HFF-Myc (cell line): ENCODE data around the gene MAPK12.

ENCODE experiments used
- DNase-seq: peaks from one replicate; pipeline ENCODE4 v3.0.0-alpha.2; 2011; ENCODE audit warnings: low read depth; ENCODE audit errors: extremely low read depth
- H3K4me3 ChIP-seq: replicated peaks from 2 replicates; pipeline ENCODE4 v1.5.1; 2011; ENCODE audit warnings: low read depth, mild to moderate bottlenecking, control low read depth, low read length
- TF ChIP-seq, protein P1 (sequence below): IDR thresholded peaks from 2 replicates; pipeline ENCODE4 v1.5.1; 2012; ENCODE audit warnings: mild to moderate bottlenecking, low read depth, low read length, control low read depth; ENCODE audit errors: missing control alignments

The MAPK12 gene

DNA sequence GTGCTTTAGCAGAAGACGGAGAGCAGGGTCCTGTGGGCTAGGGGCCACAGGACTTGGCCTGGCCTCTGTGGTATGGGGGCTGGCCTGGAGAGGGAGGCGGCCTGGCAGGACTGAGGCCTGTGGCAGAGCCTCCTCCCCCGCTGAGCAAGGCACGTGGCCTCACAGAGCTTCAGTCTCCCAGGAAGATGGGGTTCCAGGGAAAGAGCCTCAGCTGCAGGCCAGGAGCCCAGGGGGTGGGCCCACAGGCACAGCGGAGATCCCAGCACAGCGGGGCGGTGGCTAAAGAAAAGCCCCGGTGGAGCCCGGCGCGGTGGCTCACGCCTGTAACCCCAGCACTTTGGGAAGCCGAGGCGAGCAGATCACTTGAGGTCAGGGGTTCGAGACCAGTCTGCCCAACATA is 2.2 kb downstream of the MAPK12 start:
- TF ChIP-seq, protein P1, sequence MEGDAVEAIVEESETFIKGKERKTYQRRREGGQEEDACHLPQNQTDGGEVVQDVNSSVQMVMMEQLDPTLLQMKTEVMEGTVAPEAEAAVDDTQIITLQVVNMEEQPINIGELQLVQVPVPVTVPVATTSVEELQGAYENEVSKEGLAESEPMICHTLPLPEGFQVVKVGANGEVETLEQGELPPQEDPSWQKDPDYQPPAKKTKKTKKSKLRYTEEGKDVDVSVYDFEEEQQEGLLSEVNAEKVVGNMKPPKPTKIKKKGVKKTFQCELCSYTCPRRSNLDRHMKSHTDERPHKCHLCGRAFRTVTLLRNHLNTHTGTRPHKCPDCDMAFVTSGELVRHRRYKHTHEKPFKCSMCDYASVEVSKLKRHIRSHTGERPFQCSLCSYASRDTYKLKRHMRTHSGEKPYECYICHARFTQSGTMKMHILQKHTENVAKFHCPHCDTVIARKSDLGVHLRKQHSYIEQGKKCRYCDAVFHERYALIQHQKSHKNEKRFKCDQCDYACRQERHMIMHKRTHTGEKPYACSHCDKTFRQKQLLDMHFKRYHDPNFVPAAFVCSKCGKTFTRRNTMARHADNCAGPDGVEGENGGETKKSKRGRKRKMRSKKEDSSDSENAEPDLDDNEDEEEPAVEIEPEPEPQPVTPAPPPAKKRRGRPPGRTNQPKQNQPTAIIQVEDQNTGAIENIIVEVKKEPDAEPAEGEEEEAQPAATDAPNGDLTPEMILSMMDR, result no peak
- no peak overlapping the region; the same call in 1 of the 2 replicates for H3K4me3 ChIP-seq
- no peak for DNase-seq

DNA sequence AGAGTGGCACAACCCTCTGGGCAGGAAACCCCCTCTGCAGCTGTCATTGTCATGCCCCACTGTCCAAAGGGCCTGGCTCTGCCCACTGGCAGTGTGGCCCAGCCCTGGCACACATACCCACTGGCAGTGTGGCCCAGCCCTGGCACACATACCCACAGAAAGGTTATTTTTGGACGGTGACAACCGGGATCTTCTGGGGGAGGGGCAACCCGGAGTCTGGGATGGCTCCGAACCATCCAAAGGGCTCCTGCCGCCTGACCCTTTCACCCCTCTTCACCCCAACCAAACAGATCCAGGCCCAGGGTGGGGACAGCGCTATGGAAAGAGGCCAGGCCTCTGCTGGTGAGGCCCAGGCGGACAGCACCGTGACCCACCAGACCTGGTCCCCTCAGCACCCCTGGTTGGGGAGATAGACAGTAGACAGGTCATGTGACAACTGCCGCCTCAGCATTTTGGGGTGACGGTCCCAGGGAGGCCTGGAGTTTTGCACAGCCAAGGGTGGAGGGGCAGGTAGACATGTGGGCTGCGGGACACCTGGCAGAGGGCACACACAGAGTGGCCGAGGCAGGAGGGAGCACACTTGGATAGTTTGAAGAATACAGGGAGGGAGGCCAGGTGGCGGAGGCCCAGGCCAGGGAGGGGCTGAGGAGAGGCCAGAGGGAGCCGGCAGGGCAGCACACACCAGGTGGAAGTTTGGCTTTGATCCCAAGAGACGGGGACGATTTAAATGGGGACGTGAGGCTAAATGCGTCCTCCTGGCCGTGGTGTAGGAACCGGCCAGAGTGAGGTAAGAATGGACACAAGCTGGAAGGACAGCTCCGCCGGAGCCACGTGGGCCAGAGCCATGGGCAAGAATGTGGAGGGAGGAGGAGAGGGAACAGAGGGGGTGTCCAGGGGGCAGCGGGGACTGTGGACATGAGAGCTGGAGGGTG is 2.9 kb downstream of the MAPK12 start:
- no peak for DNase-seq
- TF ChIP-seq, protein P1, result no peak
- no peak overlapping the region for H3K4me3 ChIP-seq

GRCh38 chr22:50257451-50258360 is 3.8 kb downstream of the MAPK12 start:
- DNase-seq, result no peak
- TF ChIP-seq, protein P1, result no peak
- H3K4me3 ChIP-seq, result no peak overlapping the region

DNA sequence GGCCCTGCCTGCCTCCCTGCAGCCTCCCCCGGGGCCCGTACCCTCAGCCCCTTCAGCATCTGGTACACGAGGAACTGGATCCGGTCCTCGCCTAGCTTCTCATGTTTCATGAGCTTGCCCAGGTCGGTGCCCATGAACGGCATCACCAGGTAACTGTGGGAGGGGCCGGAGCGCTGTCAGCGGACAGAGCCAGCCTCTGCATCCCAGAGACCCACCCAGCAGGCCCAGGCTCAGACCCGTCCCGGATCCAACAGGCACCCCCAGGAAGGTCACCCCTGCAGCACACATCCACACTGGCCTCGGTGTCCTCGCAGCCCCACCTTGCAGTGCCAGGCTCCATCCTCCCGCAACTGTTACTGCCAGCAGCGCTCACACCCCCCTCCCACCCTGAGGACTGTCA is 4.4 kb downstream of the MAPK12 start:
- TF ChIP-seq, protein P1, result no peak
- DNase-seq, result no peak
- no peak overlapping the region for H3K4me3 ChIP-seq

GRCh38 chr22:50256258-50256862 is 5.1 kb downstream of the MAPK12 start:
- DNase-seq, result no peak
- no peak overlapping the region for H3K4me3 ChIP-seq
- TF ChIP-seq, protein P1, result no peak

GRCh38 chr22:50255607-50256006 is 5.9 kb downstream of the MAPK12 start:
- no peak for DNase-seq
- TF ChIP-seq, protein P1, result no peak

More at GRCh38 chr22:50255607-50256006, 5.9 kb downstream of the MAPK12 start:
- H3K4me3 ChIP-seq, result no peak overlapping the region
